HEK293T (cell line): ENCODE results near the gene SPATA25.

Experiments
- BHLHE40 ChIP-seq: fragments of 450-650 bp; IDR thresholded peaks from 2 replicates; pipeline ENCODE4 v1.6.1; 2016; ENCODE audit warnings: mild to moderate bottlenecking, moderate library complexity, borderline replicate concordance
- SP1 ChIP-seq: fragments of 450-650 bp; IDR thresholded peaks from 2 replicates; pipeline ENCODE4 v1.6.1; 2017

GRCh38 chr20:45842169-45842812 is 45.1 kb downstream of the SPATA25 start:
- TF ChIP-seq SP1 (no peak), BHLHE40 (no peak)
